ENCODE measurements around the gene KCNJ6.

The KCNJ6 gene

DNA sequence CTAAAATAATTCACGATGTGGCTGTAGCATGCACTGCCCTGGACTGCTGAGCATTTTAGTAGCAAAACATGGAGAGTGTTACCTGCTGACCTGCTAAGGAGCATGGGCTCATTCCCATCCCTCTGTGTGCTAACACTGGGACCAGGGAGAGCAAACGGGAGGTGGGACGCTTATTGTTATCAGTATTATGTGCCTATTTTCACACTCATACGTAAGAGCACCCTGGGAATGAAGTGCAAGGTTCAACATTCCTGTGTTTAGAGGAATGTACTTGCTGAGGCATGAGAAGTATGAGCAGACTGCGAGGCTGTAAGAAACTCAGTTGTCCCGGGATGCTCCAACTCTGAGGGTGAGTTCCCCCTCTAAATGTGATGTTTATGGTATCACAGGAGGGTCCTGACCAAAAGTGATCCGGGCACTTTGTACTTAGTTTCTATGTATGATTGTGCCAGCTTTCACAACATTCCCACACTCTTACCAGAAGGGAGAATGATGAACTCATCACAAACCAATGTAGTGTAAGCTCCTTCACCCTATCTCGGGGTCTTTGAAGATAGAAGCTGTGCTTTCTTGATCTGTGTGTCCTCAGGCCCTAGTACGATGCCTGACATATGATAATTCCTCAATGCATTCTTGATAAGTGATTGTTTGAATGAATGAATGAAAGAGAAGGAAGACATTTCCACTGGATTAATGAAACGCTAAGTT lies 164.8 kb downstream of the KCNJ6 start:
- H3K27me3 ChIP-seq (ENCODE audit: insufficient read depth, low read length) = no peaks in the 10 kb centered on the region

DNA sequence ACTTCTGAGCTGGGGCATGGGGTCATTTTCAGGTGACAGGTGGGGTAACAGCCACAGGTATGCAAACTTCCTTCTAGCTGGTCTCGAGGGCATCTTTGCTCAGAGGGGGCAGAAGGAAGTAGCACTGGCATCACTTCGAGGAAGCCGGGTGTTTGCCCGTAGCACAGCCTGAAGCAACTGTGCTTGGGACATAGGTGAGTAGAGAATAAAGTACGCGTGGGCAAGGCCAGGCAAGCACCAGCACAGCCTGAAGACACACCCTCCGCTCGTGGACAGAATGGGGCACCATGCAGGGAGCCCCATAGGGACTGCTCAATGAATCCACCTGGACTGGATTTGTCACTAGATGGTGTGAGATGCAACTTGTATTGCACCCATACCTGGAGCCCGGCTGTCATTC lies 167.1 kb downstream of the KCNJ6 start:
- no peaks in the 10 kb centered on the region for H3K27me3 ChIP-seq (ENCODE audit: insufficient read depth, low read length)
- WGBS = 87% methylated on average over 9 of the region's 9 CpGs
- 0 out of 2 replicates have a peak, but pooled peaks cover 2% of the 10 kb centered on the region for H3K9me3 ChIP-seq (ENCODE audit: insufficient read depth, low read depth, low read length)
- no peaks in the 10 kb centered on the region for H3K4me1 ChIP-seq (ENCODE audit: insufficient read depth, low read length)
- no peak overlapping the region for H3K4me3 ChIP-seq (ENCODE audit: low read length)
- no peak overlapping the region for H3K9ac ChIP-seq (ENCODE audit: low read depth, low read length)
- no peak overlapping the region for H3K27ac ChIP-seq (ENCODE audit: low read depth, low read length)
- H3K36me3 ChIP-seq (ENCODE audit: insufficient read depth, low read length) = no peaks in the 10 kb centered on the region

More for the DNA sequence above, 164.8 kb downstream of the KCNJ6 start:
- no peak overlapping the region for H3K27ac ChIP-seq (ENCODE audit: low read depth, low read length)
- H3K9me3 ChIP-seq (ENCODE audit: insufficient read depth, low read depth, low read length) = 0 out of 2 replicates have a peak, but pooled peaks cover 2% of the 10 kb centered on the region
- no peak overlapping the region for H3K9ac ChIP-seq (ENCODE audit: low read depth, low read length)
- 91% methylated on average over 10 of the region's 10 CpGs for WGBS
- no peaks in the 10 kb centered on the region for H3K36me3 ChIP-seq (ENCODE audit: insufficient read depth, low read length)
- H3K4me1 ChIP-seq (ENCODE audit: insufficient read depth, low read length) = 0 out of 2 replicates have a peak, but pooled peaks cover 14% of the 10 kb centered on the region
- no peak overlapping the region for H3K4me3 ChIP-seq (ENCODE audit: low read length)

DNA sequence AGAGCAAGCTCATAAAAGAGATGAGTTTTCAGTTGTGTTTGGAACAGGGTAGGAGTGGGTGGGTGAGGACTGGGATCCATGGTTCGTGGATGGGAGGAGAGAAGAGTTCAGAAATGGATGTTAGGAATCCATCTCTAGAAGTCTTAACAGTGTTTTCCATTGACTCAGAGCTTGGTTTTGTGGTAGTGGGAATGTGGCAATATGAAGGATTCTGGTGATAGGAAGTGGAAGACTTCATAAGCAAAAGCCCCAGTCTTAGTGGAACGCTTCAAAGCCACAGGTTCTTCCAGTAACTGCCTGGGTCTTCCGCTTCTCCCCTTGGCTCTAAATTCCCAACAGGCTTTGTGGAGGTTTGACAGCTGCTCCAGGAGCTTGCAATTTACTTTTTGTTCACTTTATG lies 167.9 kb downstream of the KCNJ6 start:
- 93% methylated on average over 3 of the region's 3 CpGs for WGBS
- Histone ChIP-seq H3K27ac (ENCODE audit: low read depth, low read length) (no peak overlapping the region), H3K9ac (ENCODE audit: low read depth, low read length) (no peak overlapping the region), H3K4me1 (ENCODE audit: insufficient read depth, low read length) (no peaks in the 10 kb centered on the region), H3K36me3 (ENCODE audit: insufficient read depth, low read length) (no peaks in the 10 kb centered on the region), H3K4me3 (ENCODE audit: low read length) (no peak overlapping the region), H3K9me3 (ENCODE audit: insufficient read depth, low read depth, low read length) (0 out of 2 replicates have a peak, but pooled peaks cover 2% of the 10 kb centered on the region), H3K27me3 (ENCODE audit: insufficient read depth, low read length) (no peaks in the 10 kb centered on the region)

DNA sequence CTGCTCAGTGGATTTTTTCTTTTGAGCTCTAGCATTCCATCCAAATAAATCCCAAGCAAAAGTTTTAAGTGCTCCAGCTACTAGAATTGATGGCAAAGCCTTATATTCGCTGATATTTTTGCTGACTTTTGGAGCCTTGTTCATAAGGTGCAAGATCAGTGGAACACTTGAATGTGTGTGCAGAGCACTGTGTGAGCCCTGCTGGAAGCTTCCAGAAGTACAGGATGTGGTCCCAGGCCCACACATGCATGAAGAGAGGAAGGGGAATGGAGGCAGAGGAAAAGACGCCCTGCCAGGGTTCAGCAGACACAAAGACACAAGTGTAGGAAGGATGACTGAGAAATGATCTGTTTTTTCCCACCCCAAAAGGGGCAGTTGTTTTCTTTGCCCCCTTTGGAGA lies 169.4 kb downstream of the KCNJ6 start:
- no peaks in the 10 kb centered on the region for H3K4me1 ChIP-seq (ENCODE audit: insufficient read depth, low read length)
- H3K4me3 ChIP-seq (ENCODE audit: low read length) = no peak overlapping the region
- H3K9me3 ChIP-seq (ENCODE audit: insufficient read depth, low read depth, low read length) = 0 out of 2 replicates have a peak, but pooled peaks cover 2% of the 10 kb centered on the region
- no peak overlapping the region for H3K27ac ChIP-seq (ENCODE audit: low read depth, low read length)
- no peaks in the 10 kb centered on the region for H3K36me3 ChIP-seq (ENCODE audit: insufficient read depth, low read length)
- H3K27me3 ChIP-seq (ENCODE audit: insufficient read depth, low read length) = no peaks in the 10 kb centered on the region
- 96% methylated on average over 2 of the region's 2 CpGs for WGBS
- no peak overlapping the region for H3K9ac ChIP-seq (ENCODE audit: low read depth, low read length)

DNA sequence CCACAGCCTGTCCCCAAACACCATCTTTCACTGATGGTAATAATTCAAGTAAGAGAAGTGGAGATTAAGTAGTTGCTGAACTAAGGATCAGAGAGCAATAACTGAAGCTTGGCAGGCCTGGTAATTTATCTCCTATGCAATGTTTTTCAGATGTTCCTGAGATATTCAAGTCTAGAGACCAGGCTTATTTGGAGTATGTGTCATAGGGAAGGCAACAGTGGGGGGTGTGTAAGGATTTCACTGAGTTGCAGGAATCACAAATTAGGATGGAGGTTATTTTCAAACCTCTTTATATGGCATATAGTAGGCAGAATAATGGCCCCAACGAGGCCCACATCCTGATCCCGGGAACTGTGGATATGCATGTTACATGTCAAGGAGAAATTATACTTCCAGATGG lies 171.7 kb downstream of the KCNJ6 start:
- 0 out of 2 replicates have a peak, but pooled peaks cover 2% of the 10 kb centered on the region for H3K9me3 ChIP-seq (ENCODE audit: insufficient read depth, low read depth, low read length)
- no peak overlapping the region for H3K9ac ChIP-seq (ENCODE audit: low read depth, low read length)
- H3K27ac ChIP-seq (ENCODE audit: low read depth, low read length) = no peak overlapping the region
- H3K4me3 ChIP-seq (ENCODE audit: low read length) = no peak overlapping the region
- H3K36me3 ChIP-seq (ENCODE audit: insufficient read depth, low read length) = no peaks in the 10 kb centered on the region
- H3K27me3 ChIP-seq (ENCODE audit: insufficient read depth, low read length) = no peaks in the 10 kb centered on the region
- 95% methylated on average over 2 of the region's 2 CpGs for whole genome bisulfite sequencing
- no peaks in the 10 kb centered on the region for H3K4me1 ChIP-seq (ENCODE audit: insufficient read depth, low read length)

DNA sequence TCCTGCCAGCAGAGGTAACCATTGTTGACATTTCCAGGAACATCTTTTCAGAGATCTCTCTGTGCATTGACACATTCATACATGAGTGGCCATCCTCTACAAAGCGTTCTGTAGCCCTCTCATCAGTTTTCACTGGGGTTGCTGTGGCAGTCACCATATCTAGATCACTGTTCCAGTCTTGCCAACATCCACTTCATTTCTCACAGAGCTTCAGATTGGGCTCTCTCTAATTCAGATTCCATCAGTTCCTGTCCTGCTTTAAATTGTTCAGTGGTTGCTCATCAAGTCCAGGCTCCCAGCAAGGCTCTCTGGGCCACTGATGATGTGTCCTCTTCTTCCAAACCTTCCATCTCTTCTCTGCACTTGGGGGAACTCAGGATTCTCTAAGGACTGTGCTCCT lies 173.7 kb downstream of the KCNJ6 start:
- H3K27ac ChIP-seq (ENCODE audit: low read depth, low read length) = no peak overlapping the region

DNA sequence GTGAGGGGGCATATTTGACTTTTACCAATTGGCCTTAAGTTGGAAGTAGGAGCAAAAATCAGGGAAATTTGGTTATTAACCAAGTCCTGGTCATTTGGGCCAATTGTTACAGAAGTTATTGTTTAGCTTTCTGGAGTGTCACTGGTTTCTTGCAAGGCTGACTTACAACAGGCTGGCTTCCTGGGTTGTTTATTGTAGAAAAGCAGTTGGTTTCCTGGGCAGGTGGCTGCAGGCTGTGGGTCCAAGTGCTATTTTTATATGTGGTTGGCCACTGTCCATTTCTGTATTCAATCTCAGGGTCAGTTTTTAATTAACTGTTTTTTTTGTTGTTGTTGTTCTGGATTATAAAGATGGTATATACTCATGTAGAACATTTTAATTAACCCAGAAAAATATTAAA lies 174.1 kb downstream of the KCNJ6 start:
- H3K27me3 ChIP-seq (ENCODE audit: insufficient read depth, low read length) = no peaks in the 10 kb centered on the region
- no peak overlapping the region for H3K4me3 ChIP-seq (ENCODE audit: low read length)
- no peaks in the 10 kb centered on the region for H3K9me3 ChIP-seq (ENCODE audit: insufficient read depth, low read depth, low read length)
- H3K4me1 ChIP-seq (ENCODE audit: insufficient read depth, low read length) = no peaks in the 10 kb centered on the region
- no peaks in the 10 kb centered on the region for H3K36me3 ChIP-seq (ENCODE audit: insufficient read depth, low read length)
- H3K9ac ChIP-seq (ENCODE audit: low read depth, low read length) = no peak overlapping the region
- H3K27ac ChIP-seq (ENCODE audit: low read depth, low read length) = no peak overlapping the region

More for the DNA sequence above, 173.7 kb downstream of the KCNJ6 start:
- Histone ChIP-seq H3K27me3 (ENCODE audit: insufficient read depth, low read length) (no peaks in the 10 kb centered on the region), H3K4me1 (ENCODE audit: insufficient read depth, low read length) (no peaks in the 10 kb centered on the region), H3K36me3 (ENCODE audit: insufficient read depth, low read length) (no peaks in the 10 kb centered on the region), H3K4me3 (ENCODE audit: low read length) (no peak overlapping the region), H3K9ac (ENCODE audit: low read depth, low read length) (no peak overlapping the region), H3K9me3 (ENCODE audit: insufficient read depth, low read depth, low read length) (0 out of 2 replicates have a peak, but pooled peaks cover under 1% of the 10 kb centered on the region)
- WGBS = 94% methylated on average over 1 of the region's 1 CpG

DNA sequence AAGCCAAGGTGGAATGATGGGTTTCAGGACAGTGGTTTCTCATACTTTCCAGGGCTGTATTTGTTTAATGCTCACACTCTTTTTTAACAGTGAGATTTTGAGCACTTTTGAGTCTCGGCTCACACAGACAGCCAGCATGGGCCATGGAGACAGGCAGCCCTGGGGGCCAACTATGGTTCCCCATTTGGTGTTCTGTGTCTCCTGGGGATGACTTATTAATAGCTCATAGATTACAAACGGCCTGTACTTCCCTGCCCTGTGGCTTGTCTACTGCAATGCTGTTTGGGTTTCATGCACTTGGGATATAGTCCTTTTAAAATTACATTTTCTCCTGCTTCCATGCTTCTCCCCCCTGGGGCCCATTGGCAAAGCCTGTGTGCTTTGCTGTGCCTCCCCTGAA lies 178.3 kb downstream of the KCNJ6 start:
- no peaks in the 10 kb centered on the region for H3K27me3 ChIP-seq (ENCODE audit: insufficient read depth, low read length)
- WGBS = 92% methylated on average over 2 of the region's 2 CpGs
- H3K4me3 ChIP-seq (ENCODE audit: low read length) = no peak overlapping the region
- H3K27ac ChIP-seq (ENCODE audit: low read depth, low read length) = no peak overlapping the region
- no peaks in the 10 kb centered on the region for H3K4me1 ChIP-seq (ENCODE audit: insufficient read depth, low read length)
- H3K9ac ChIP-seq (ENCODE audit: low read depth, low read length) = no peak overlapping the region
- no peaks in the 10 kb centered on the region for H3K36me3 ChIP-seq (ENCODE audit: insufficient read depth, low read length)
- H3K9me3 ChIP-seq (ENCODE audit: insufficient read depth, low read depth, low read length) = no peaks in the 10 kb centered on the region

DNA sequence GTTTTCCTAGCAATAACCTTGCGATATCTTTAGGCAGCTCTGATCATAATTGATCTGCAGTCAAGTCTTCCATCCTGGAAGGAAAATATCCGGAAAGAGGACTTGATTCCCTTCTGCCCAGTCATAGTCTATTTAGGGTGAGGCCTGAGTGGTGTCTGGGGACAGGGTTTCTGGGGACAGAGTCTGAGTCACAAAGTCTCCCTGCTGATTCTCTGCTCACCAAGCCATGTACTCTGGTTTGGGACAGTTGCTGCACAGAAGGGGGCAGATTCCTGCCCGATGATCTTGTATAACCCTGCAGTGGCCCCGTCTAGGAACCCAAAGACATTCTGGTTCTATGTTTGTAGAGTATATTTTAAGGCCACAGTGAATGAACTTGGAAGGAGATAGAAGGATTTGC lies 178.8 kb downstream of the KCNJ6 start:
- no peaks in the 10 kb centered on the region for H3K9me3 ChIP-seq (ENCODE audit: insufficient read depth, low read depth, low read length)
- no peak overlapping the region for H3K27ac ChIP-seq (ENCODE audit: low read depth, low read length)
- no peak overlapping the region for H3K9ac ChIP-seq (ENCODE audit: low read depth, low read length)
- no peak overlapping the region for H3K4me3 ChIP-seq (ENCODE audit: low read length)
- H3K36me3 ChIP-seq (ENCODE audit: insufficient read depth, low read length) = no peaks in the 10 kb centered on the region
- H3K4me1 ChIP-seq (ENCODE audit: insufficient read depth, low read length) = no peaks in the 10 kb centered on the region
- no peaks in the 10 kb centered on the region for H3K27me3 ChIP-seq (ENCODE audit: insufficient read depth, low read length)
- WGBS = 78% methylated on average over 4 of the region's 4 CpGs

DNA sequence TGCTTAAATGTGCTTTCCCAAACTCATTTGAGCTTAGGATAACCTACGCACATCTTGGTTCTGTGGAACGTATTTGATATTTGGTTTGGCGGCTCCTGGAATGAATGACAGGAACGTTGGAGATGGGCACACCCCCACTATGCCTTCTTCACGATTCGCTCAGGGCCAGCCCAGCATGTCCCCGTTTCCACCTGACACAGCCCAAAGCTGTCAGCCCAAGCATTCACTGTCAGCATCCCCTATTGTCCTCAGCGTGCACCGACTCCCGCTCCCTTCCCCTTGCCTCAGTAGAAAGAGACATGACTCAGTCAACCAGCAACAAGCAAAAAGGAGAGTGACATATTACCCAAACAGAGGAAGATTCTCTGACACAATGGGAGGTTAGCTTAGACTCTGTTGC lies 181.4 kb downstream of the KCNJ6 start:
- no peaks in the 10 kb centered on the region for H3K4me1 ChIP-seq (ENCODE audit: insufficient read depth, low read length)
- H3K27ac ChIP-seq (ENCODE audit: low read depth, low read length) = no peak overlapping the region
- no peaks in the 10 kb centered on the region for H3K36me3 ChIP-seq (ENCODE audit: insufficient read depth, low read length)

DNA sequence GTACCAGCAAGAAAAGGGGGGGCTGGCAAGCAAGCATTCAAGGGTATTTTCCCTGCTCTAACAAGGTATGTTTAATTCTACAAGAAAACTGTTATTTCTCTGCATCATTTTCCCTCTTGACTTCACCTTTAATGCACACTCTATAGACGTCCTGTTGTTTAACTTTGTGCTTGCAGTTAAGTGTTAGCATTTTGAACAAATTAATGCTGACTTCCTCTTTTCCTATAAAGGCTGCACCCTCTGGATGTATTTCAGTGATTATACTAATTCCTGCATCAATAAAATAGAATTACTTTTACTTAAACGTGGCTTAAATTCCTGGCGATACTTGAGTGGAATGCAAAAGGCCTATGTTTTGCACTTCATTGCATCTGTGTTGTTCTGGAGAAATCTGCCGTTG lies 183.3 kb downstream of the KCNJ6 start:
- Histone ChIP-seq H3K4me1 (ENCODE audit: insufficient read depth, low read length) (no peaks in the 10 kb centered on the region), H3K27ac (ENCODE audit: low read depth, low read length) (no peak overlapping the region), H3K36me3 (ENCODE audit: insufficient read depth, low read length) (no peaks in the 10 kb centered on the region), H3K4me3 (ENCODE audit: low read length) (no peak overlapping the region), H3K9me3 (ENCODE audit: insufficient read depth, low read depth, low read length) (no peaks in the 10 kb centered on the region), H3K9ac (ENCODE audit: low read depth, low read length) (no peak overlapping the region), H3K27me3 (ENCODE audit: insufficient read depth, low read length) (no peaks in the 10 kb centered on the region)
- WGBS = 84% methylated on average over 4 of the region's 4 CpGs

More for the DNA sequence above, 181.4 kb downstream of the KCNJ6 start:
- no peak overlapping the region for H3K4me3 ChIP-seq (ENCODE audit: low read length)
- no peaks in the 10 kb centered on the region for H3K9me3 ChIP-seq (ENCODE audit: insufficient read depth, low read depth, low read length)
- H3K9ac ChIP-seq (ENCODE audit: low read depth, low read length) = no peak overlapping the region
- 84% methylated on average over 10 of the region's 10 CpGs for WGBS
- H3K27me3 ChIP-seq (ENCODE audit: insufficient read depth, low read length) = no peaks in the 10 kb centered on the region

DNA sequence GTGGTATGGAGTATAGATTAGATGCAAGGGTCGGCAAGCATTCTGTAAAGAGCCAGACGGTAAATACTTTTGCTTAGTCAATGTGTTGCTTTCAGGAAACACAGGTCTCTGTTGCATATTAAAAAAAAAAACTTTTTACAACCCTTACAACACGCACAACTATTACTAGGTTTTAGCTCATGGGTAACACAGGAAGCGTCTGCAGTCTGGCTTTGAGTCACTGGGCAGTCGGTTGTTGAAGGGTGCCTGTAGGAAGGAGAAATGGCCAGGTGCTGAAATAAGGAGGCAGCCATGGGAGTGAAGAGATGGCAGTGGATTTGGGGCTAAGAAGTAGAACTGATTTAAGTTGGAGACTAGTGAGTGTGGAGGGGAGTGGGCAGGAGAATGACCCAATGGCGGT lies 192.1 kb downstream of the KCNJ6 start:
- Histone ChIP-seq H3K4me1 (ENCODE audit: insufficient read depth, low read length) (no peaks in the 10 kb centered on the region), H3K27me3 (ENCODE audit: insufficient read depth, low read length) (no peaks in the 10 kb centered on the region), H3K27ac (ENCODE audit: low read depth, low read length) (no peak overlapping the region), H3K4me3 (ENCODE audit: low read length) (no peak overlapping the region), H3K9ac (ENCODE audit: low read depth, low read length) (no peak overlapping the region), H3K36me3 (ENCODE audit: insufficient read depth, low read length) (no peaks in the 10 kb centered on the region), H3K9me3 (ENCODE audit: insufficient read depth, low read depth, low read length) (no peaks in the 10 kb centered on the region)
- WGBS = 91% methylated on average over 6 of the region's 6 CpGs
